HTERT RPE-1 (cell line): ENCODE data around the gene C20orf144.
"Not testable (repeated sequence)": the region's sequence is repeated elsewhere in the genome, so short reads cannot be mapped to it uniquely, and the experiment has no call there.

Experiments
- in situ Hi-C: fragments of 300-500 bp; cut with MboI; formaldehyde crosslinking; loops from 4 replicates; pipeline ENCODE4 v1.14.3; 2020; ENCODE audit warnings: low sequenced_read_pairs

The C20orf144 gene

GRCh38 chr20:33662172-33662571 lies at the start of gene C20orf144:
TSS of gene C20orf144 (plus strand) at chr20:33662327. CDS start at chr20:33662346, 19 bp downstream.
- in situ Hi-C loops: no loop called here

- in situ Hi-C loops: no loop called here
Observed at GRCh38 chr20:33621717-33622400, 40.3 kb upstream of the C20orf144 start.

- in situ Hi-C loops: no loop called here
Observed at GRCh38 chr20:33622705-33623365, 39.3 kb upstream of the C20orf144 start.

GRCh38 chr20:33624399-33624798 lies 37.7 kb upstream of the C20orf144 start:
- in situ Hi-C loops: no loop called here

GRCh38 chr20:33626190-33626589 lies 35.9 kb upstream of the C20orf144 start:
- in situ Hi-C loops: no loop called here

GRCh38 chr20:33627577-33628216 lies 34.4 kb upstream of the C20orf144 start:
- in situ Hi-C loops: no loop called here

GRCh38 chr20:33629533-33629932 lies 32.6 kb upstream of the C20orf144 start:
- in situ Hi-C loops: no loop called here

GRCh38 chr20:33629979-33630378 lies 32.1 kb upstream of the C20orf144 start:
- in situ Hi-C loops: no loop called here

- in situ Hi-C loops: no loop called here
Observed at GRCh38 chr20:33630507-33630906, 31.6 kb upstream of the C20orf144 start.

- in situ Hi-C loops: not testable (repeated sequence)
Observed at GRCh38 chr20:33631910-33632309, 30.2 kb upstream of the C20orf144 start.

GRCh38 chr20:33635341-33635740 lies 26.8 kb upstream of the C20orf144 start:
- in situ Hi-C loops: no loop called here

GRCh38 chr20:33636776-33637175 lies 25.4 kb upstream of the C20orf144 start:
- in situ Hi-C loops: no loop called here

GRCh38 chr20:33640287-33640686 lies 21.8 kb upstream of the C20orf144 start:
- in situ Hi-C loops: no loop called here

GRCh38 chr20:33644313-33645071 lies 17.6 kb upstream of the C20orf144 start:
- in situ Hi-C loops: no loop called here

GRCh38 chr20:33645072-33645358 lies 17.1 kb upstream of the C20orf144 start:
- in situ Hi-C loops: no loop called here

GRCh38 chr20:33645396-33645795 lies 16.7 kb upstream of the C20orf144 start:
- in situ Hi-C loops: no loop called here

GRCh38 chr20:33646191-33646590 lies 15.9 kb upstream of the C20orf144 start:
- in situ Hi-C loops: no loop called here

- in situ Hi-C loops: not testable (repeated sequence)
Observed at GRCh38 chr20:33646959-33647602, 15.0 kb upstream of the C20orf144 start.

- in situ Hi-C loops: no loop called here
Observed at GRCh38 chr20:33647603-33648395, 14.3 kb upstream of the C20orf144 start.

- in situ Hi-C loops: no loop called here
Observed at GRCh38 chr20:33648396-33649004, 13.6 kb upstream of the C20orf144 start.
